ENCODE measurements around the gene TCF3.

GRCh38 chr19:1622541-1622940 is 29.9 kb downstream of the TCF3 start:
- no peak for TF ChIP-seq CTCF (conservative IDR thresholded peaks at IDR 0.05 in 1 of 2, IDR thresholded peaks at IDR 0.05 in 1 of 2; ENCODE audit: low read depth in 1 of 2, low read length in 2 of 2)
- no peak for TF ChIP-seq EZH2 (IDR thresholded peaks at IDR 0.05; ENCODE audit: low read length, missing control alignments)
